GM11168 (cell line): ENCODE results near the gene UBE2U.
"Not testable (repeated sequence)": the region's sequence is repeated elsewhere in the genome, so short reads cannot be mapped to it uniquely, and the experiment has no call there.

Source experiments
- in situ Hi-C: fragments of 300-500 bp; cut with MboI; formaldehyde crosslinking; loops from one replicate; pipeline ENCODE4 v1.12.0; 2022; ENCODE audit warnings: low sequenced_read_pairs; ENCODE audit not compliant: unreplicated experiment

The UBE2U gene

DNA sequence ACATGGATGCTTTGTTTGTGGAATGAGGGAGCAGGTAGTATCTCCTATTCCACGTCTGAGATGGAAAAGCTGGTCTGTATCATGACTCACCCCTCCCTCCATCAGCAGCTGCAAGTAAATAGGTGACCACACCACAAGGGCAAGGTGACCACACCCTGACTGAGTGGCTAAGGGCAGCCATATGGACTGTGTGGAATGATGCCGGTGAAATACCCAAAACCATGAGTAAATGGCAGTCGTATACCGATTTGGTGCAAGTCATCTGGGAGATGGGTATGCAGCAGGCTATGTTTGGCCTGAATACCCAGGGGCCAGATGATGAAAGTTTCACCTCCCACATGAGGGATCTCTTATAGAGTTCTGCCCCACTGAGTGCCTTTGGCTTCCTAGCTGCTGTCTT lies 15.8 kb upstream of the UBE2U start:
- in situ Hi-C loops: no loop called here

DNA sequence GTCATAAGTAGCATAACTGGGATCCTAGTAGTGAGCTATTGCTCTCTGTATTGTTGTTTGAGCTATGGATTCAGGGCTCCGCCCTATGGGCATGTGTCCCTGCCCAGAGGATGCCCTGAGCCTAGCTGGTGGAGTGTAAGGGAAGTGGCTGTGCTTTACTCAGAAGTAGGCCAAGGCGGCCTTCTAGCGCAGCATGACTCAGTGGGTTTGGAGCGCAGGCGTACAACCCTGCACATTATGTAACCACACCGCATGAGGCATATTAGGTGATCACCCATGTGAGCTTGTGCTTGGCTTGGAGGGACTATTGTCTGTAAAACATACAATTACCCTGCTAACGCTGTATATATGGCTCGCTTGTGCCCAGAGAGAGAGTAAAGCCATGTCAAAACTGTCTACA lies 11.1 kb upstream of the UBE2U start:
- in situ Hi-C loops: no loop called here

DNA sequence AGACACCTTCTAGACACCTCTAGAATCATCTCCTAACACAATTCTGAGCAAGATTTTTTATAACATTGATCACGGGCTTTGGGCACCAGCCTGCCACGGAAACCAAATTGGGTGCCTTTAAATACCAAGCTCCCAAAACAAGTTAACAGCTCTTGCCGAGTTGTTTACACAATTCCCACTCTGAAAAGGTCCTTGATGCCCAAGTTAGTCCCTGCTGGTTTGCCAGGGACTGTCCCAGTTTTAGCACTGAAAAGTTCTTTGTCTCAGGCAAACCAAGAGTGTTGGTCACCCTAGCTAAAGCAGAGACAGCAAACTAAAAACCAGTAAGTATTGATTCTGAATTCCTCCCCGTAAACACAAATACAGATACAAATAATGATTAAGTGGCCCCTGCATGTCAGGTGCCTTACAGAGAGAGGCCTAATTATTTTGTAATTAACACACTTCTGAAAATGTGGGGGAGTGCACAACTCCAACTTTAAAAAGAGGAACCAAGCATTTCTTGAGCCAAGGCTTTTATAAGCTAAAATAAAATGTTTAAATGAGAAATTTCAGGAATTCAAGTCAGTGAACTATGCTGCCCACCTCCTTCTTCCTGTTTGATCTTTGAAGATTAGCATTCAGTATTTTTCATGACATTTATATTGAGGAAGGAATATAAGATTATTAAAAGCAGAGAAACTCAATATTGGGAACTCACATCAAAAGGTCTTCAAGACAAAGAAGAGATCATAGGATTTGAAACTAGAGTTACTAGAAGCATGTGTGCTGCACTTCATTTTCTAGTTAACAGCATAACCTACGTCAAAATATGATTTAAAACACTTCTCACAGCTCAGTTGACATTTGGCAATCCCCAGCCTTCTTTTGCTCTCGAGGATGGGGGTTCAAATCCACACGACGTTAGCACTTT lies 9.0 kb upstream of the UBE2U start:
- in situ Hi-C loops: no loop called here

DNA sequence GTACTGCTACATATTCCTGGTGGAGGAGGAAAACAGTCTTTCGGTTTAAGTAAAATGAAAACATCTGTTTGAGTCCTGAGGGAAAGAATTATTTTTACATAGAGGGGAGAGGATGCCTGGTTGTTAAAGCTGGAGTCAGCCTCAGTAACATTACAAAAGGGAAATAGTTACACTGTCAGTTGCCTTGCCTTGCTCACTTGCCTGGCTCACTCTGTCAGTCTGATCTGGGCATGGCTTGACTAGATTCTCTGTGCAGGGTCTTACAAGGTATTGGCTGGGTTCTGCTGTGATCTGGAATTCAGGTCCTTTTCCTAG lies 8.4 kb upstream of the UBE2U start:
- in situ Hi-C loops: no loop called here

DNA sequence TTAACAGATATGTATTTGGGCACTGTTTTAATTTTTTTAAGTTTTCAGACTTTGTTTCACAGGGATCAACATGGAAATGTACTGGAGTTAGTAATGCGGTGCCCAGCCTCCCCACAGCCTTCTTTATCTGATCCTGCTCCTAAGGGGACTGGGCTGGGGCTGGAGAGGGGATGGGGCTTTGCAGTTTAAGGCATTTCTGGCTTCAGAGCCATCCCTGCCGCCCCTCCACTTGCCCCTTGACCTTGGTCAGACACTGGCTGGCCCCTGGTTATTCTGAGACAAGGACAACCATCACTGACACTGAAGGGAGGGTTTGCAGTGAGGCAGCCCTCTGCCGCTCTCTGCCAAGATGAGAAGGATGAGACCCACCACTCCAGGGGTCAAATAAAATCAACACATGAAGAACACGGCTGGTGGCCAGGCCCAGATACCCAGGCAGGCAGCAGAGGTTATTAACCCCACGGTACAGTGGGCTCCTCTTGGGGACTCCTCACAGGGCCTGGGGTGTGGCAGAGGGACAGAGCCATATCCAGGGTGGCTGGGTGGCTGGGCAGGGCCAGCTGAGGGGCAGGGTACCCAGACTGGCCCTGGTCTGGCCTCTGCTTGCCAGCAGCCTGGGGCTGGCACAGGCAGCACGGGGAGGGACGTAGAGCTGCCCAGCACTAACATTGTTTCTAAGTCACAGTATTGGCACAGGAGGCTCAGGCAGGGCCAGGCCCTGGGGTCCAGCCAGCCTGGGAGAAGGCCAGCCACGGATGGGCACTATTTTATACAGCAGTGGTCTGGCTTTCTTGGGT lies 7.2 kb upstream of the UBE2U start:
- in situ Hi-C loops: no loop called here

DNA sequence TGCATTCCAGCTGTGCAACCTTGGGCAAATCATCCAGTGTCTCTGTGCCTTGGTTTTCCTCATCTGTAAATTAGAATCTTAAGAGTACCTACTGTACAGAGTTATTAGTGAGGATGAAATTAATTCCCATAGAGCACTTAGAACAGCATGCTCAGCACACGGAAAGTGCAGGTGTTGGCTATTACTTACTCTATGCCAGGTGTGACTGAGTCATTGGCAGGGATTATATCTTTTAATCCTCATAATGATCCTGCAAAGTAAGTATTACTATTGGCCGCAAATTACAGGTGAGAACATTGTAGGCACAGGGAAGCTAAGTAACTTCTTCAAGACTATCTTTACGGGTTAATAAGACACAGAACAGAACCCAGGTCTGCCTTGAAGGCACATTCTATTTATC lies 6.3 kb upstream of the UBE2U start:
- in situ Hi-C loops: no loop called here

DNA sequence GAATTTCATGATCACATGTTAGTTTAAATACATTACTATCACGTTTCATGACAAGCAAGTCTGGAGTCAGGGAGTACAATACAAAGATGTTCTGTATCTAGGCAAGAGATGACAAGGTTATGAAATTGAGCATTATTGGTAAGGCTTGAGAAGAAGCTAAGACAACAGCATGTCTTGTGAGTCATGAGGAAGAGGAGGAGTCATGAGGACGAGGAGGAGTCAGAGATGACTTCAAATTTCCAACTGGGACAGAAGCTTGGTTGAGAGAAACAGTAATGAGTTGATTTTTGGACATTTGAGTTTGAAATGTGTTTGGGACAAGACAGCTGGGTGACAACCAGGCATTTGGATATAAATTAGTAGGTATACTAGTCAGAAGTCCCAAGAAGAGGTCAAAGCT lies 4.3 kb upstream of the UBE2U start:
- in situ Hi-C loops: no loop called here

DNA sequence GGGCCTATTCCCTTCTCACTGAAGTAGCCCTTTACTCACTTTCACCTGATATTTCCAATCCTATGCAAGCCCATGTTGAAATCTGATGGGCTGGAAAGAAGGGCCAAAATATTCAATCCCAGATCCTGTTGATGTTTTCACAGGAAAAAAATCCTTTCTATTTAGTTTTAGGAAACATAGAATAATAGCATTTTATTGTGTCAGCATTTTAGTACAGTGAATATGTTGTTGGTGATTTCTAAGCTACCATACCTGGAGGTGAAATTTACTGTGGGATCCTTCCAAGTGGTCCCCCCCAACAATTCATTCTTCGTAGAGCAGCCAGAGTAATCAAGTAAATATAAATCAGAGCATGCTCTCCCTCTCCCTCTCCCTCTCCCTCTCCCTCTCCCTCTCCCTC lies 3.4 kb upstream of the UBE2U start:
- in situ Hi-C loops: no loop called here

DNA sequence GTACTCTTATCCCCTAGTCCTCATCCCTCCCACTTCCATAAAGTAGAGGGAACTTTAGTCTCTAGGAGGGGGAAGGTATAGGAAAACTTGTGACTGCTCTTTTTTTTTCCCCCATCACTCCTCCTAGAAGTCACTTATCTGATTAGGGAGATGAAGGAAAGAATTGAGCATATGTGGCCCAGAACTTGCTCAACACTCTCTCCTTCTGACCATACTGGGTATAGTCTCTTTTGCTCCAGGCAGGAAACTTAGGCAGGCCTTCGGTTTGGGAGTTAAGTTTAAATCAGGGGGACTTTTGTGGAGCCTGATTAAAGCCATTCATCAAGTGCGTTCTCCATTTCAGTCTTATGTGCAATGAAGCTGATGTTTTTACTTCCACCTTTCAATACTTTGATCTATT lies 5.8 kb downstream of the UBE2U start:
- in situ Hi-C loops: no loop called here

DNA sequence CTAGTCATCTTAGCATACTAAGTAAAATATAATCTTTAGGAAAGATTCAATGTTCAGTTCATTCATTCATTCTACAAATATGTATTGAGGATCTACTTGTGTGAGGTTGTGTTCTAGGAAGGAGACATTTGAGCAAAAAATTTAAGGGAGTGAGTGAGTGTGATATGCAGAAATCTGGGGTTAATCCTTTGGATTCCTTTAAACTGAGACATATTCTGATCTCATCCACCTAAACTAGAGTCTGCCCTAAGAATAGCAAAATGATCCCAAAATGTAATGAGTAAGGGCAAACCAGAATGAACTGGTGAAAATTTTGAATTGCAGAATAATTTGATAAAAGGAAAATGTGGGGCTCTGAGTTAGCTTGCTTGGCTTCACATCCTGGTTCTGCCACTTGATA lies 8.6 kb downstream of the UBE2U start:
- in situ Hi-C loops: no loop called here

DNA sequence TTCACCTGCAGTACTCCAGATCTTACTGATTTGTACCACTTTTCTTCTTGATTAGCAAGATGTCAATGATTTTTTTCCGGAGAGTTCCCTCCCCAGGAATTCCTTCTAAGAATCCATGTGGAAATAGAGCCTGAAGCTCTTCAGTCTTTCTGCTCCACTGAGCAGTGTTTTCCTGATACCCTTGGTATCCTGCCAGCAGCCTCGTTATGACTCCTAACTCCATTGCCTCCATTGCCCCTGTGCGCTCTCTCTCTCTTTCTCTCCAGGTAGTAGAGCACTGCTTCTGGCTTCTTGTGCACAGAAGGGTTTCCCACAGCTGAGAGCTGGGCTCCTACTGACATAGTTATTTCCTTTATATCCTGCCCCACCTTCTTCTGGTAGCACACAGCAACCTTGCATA lies 12.2 kb downstream of the UBE2U start:
- in situ Hi-C loops: no loop called here

DNA sequence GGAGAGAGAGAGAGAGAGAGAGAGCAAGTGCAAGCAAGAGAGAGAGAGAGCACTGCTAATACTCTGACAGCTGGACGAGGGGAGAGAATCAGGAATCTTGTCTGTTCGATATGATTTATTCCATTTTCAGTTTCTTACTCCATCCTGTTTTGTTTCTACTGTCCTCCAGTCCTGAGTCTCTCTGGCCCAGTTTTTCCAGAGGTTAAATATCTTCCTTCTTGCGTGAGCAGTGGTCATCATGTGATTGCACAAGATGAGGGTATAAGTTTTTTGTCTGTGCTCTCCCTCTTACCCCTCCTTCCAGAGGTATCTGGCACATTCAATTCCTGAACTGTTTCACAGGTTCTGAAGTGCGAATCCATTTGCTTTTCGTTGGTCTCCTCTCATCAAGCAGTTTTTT lies 16.8 kb downstream of the UBE2U start:
- in situ Hi-C loops: no loop called here

DNA sequence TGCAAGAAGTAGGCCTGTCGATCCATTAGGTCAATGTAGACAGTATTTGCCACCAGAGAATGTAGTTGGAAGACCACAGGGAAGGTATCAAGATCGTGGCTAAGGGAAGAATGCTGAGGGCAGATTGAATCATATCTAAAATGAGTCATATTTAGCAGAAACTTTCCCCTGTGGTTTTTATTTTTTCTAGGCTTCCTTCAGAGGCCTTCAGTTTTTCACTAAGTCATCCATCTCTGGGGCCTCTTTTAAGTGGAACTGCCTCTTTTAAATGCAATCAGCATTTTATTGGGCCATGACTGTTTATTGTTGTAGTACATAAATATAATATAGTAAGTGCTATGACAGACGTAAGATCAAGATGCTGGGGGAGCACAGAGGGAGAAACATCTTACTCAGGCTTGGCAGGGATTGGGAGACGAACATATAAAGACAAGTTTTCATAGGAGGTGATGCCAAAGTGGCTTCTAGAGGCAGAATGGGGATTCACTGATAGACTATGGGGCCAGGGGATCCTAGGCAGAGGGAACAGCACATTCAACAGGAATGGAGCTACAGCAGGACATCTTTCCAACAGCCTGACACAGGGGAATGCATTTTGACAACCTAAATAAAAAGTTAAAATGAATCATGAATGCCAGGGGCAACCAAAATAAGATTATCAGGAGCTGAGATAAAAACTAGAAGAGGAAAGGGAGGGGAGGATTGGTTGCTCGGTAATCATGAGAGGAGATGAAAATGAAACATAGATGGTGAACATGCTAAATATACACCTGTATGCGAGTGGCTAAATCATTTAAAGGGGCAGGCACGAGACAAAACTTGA lies 20.1 kb downstream of the UBE2U start:
- in situ Hi-C loops: no loop called here

DNA sequence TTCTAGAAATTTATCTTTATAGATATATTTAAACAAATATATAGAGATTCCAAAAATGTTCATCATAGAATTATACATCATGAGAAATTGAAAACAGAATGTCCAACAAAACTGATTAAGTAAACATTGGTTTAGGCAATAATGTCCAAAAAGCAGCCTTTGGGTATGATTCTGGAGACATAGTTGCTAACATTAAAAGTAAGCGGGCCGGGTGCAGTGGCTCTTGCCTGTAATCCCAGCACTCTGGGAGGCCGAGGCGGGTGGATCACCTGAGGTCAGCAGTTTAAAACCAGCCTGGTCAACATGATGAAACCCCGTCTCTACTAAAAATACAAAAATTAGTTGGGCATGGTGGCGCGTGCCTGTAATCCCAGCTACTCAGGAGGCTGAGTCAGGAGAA lies 20.8 kb downstream of the UBE2U start:
- in situ Hi-C loops: not testable (repeated sequence)

DNA sequence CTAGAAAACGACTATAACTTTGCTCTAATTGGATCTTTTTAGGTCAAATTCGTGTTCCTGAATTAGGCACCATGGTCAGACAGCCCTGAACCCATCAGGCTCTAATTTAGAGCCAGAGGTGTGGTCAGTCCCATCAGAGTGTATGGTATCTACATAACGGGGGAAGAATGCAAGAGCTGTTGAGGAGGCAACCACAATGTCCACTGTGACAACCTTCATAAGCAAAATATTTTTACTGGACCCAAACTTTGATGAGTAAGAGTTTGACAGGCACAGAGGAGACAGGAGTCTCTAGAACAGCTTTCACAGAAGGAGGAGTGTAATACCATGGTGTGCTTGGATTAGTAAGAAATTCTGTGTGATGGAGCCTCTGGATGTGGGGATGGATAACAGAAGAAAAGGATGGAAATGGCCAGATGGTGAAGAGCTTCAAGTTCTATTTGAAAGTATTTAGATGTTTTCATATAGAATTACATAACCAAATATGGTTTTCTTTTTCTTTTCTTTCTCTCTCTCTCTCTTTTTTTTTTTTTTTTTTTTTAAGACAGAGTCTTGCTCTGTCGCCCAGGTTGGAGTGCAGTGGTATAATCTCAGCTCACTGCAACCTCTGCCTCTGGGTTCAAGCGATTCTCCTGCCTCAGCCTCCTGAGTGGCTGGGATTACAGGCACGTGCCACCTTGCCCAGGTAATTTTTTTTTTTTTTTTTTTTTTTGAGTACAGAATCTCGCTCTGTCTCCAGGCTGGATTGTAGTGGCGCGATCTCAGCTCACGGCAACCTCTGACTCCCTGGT lies 24.9 kb downstream of the UBE2U start:
- in situ Hi-C loops: loop anchor here (25.0 kb wide), 2 partner anchors 291 to 541 kb away; no protein-coding TSS in a partner anchor

DNA sequence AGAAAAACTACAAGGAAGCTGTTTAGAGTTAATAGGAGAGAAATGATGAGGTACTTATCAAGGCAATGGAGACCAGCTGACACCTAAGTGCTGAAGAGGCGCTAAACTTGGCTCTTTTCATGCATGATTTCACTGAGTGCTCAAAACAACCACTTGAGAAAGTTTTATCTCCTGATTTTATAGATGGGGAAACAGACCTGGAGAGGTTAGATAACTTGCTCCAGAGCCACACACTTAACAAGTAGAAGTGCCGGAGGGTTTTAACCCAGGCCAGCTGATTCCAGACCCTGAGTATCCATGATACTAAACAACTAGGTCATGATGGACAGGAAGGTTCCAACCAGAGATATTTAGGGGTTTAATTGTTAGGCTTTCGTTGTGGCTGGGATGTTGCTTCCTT lies 25.9 kb downstream of the UBE2U start:
- in situ Hi-C loops: loop anchor here (25.0 kb wide), 2 partner anchors 292 to 542 kb away; no protein-coding TSS in a partner anchor

DNA sequence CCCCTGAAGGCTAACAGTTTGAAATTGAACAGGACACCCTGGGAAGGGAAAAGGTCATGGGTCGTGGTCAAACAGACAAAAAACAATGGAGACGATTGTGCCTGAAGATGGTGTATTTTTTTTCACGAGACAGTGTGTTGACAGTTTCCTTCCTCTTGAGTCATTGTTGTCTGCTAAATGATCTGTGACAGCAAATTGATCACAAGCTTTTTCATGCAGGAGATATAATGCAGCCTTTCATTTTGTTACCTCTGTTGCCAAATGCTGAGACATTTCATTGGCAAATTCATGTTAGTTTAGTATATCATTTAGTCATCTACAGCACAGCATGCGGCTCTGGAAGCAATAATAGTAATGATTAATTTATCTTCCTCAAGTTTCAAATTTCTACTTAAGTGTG lies 27.7 kb downstream of the UBE2U start:
- in situ Hi-C loops: loop anchor here (25.0 kb wide), 2 partner anchors 294 to 544 kb away; no protein-coding TSS in a partner anchor

DNA sequence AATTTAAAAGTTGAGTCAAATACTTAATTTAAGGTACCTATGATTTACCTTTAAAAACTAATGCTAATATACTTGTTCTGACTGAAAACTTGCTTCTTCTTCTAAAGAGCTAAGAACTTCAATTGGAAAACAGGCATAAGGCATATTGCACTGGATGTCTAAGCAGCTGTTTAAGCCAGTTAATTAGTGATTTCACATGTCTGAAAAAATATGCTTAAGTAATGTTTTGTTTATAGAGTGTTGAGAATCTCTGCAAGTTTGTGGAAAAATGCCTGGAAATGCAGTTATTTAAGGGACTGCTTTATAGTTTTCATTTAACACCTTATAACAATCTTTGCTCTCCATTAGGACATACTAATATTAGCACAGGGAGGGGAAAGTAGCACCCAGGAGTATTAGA lies 28.2 kb downstream of the UBE2U start:
- in situ Hi-C loops: loop anchor here (25.0 kb wide), 2 partner anchors 294 to 544 kb away; no protein-coding TSS in a partner anchor

DNA sequence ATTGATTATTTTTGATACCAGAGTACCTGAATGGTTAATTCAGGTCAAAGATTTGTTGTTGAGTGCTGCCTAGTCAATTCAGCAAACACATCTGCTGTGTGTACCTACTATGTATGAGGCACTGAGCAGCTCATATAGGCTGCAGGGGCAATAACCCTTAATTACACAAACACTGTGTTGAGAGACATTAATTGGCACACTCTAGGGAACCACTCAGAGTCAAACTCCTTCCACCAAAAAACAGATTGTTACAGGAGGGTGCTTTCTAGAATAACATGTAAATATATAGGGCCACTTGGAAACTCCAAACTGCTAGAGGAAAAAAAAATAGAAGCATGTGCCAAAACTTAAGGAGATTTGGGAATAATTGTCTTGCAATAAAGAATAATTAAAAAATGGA lies 31.3 kb downstream of the UBE2U start:
- in situ Hi-C loops: loop anchor here (25.0 kb wide), 2 partner anchors 297 to 547 kb away; no protein-coding TSS in a partner anchor

DNA sequence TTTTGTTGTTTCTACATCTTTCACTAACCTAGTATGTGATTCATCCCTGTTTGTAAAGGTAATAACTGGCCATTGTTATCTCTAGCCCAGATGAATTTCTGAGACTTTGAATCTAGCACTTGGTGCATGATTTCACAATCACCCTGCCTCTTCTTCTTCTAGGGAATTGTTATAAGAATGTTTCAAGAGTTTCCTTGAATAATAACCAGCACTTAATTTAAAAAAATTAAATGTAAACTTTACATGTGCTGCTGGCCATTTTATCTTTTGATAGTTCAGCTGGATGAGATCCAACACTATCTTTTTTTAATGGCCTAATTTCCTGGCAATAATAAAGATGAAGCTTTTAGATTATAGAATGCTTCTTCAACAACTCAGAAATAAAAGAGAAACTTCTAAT lies 31.8 kb downstream of the UBE2U start:
- in situ Hi-C loops: loop anchor here (25.0 kb wide), 2 partner anchors 298 to 548 kb away; no protein-coding TSS in a partner anchor
